AG08396 (cell line): ENCODE results near the gene USP32.

Experiments used
- DNase-seq: peaks from one replicate; pipeline ENCODE4 v3.0.0; 2012; ENCODE audit warnings: low spot score, mixed read lengths

Gene USP32

GRCh38 chr17:60297760-60298401, 94.1 kb downstream of the USP32 start:
- DNase-seq, result no peak

GRCh38 chr17:60296177-60296576, 95.8 kb downstream of the USP32 start:
- no peak for DNase-seq

GRCh38 chr17:60293580-60294335, 98.2 kb downstream of the USP32 start:
- no peak for DNase-seq

DNA sequence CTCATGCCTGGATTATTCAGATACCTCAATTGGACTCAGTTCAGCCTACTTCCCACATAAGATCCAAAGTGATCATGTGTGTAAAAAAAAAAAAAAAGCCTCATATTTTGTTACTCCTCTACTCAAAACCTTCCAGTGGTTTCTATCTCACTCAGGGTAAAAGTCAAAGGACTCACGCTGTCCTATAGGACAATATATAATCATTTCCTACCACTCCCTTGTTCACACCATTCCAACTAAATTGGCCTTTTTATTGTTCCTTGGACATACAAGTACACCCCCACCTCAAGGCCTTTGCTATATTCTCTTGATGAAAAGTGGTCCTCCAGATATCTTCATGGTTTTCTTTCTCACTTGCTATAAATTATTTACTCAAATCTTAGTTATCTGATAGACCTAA, 99.2 kb downstream of the USP32 start:
- no peak for DNase-seq

- no peak for DNase-seq
Measured at GRCh38 chr17:60284709-60285108, 107.2 kb downstream of the USP32 start.

GRCh38 chr17:60283816-60284215, 108.1 kb downstream of the USP32 start:
- DNase-seq, result no peak

DNA sequence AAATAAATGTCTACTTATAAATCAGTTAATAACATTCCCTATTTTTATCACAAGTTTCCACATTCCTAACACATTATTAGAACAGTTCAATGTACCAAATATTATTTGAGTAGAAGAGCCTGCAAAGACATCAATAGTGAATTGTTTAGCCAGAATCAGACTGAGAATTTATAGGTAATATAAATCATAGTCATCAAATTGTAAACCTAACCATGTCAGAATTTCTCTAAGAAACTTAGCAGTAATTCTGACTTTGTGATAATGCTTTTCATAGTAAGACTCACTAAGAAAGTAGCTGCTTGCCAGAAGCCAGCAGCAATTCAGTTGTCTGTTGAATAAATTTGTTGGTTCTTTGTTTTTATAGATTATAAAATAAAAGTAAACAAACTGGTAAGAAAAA, 111.3 kb downstream of the USP32 start:
- no peak for DNase-seq

DNA sequence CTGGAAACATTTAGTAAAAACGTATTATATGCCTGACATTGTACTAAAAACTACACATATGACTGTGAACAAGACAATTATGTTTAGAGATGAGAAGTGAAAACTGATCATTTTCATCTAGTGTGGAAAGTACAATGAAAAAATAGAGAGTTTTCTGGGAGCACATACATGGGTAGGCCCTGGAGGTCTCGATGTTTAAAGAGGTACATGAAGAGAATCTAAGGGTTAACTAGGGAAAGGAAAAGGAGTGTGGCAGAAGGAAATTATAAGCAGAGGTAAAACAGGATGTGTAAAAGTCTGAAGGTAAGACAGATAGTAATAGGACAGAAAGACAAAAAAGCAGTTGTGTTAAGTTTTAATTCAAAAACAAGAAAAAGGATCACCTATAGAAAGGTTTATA, 113.7 kb downstream of the USP32 start:
- DNase-seq, result no peak

GRCh38 chr17:60277258-60277657, 114.7 kb downstream of the USP32 start:
- no peak for DNase-seq

- no peak for DNase-seq
Measured at GRCh38 chr17:60269417-60269816, 122.5 kb downstream of the USP32 start.

- DNase-seq, result no peak
Measured at GRCh38 chr17:60260540-60260939, 131.4 kb downstream of the USP32 start.

- DNase-seq, result no peak
Measured at GRCh38 chr17:60258313-60258712, 133.6 kb downstream of the USP32 start.

- DNase-seq, result no peak
Measured at GRCh38 chr17:60256174-60256573, 135.8 kb downstream of the USP32 start.

- DNase-seq, result no peak
Measured at GRCh38 chr17:60253048-60253447, 138.9 kb downstream of the USP32 start.

DNA sequence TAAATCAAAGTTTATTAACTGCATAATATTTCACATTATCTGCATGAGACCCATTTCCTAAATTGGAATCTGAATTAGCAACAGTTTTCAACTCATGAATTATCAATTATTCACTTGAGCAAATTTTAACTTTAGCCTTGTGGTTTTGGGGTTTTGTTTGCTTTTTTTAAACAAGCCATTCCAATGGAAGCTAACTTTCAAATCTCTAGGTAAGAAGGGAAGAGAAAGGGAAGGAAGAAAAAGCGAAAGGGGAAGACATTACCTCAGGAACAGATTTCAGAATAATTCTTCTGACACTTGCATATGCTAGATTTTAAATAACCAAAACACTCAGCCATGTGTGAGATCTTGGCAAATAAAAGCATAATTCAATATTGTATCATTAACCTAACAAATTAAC, 139.5 kb downstream of the USP32 start:
- no peak for DNase-seq

- no peak for DNase-seq
Measured at GRCh38 chr17:60249290-60249826, 142.6 kb downstream of the USP32 start.

DNA sequence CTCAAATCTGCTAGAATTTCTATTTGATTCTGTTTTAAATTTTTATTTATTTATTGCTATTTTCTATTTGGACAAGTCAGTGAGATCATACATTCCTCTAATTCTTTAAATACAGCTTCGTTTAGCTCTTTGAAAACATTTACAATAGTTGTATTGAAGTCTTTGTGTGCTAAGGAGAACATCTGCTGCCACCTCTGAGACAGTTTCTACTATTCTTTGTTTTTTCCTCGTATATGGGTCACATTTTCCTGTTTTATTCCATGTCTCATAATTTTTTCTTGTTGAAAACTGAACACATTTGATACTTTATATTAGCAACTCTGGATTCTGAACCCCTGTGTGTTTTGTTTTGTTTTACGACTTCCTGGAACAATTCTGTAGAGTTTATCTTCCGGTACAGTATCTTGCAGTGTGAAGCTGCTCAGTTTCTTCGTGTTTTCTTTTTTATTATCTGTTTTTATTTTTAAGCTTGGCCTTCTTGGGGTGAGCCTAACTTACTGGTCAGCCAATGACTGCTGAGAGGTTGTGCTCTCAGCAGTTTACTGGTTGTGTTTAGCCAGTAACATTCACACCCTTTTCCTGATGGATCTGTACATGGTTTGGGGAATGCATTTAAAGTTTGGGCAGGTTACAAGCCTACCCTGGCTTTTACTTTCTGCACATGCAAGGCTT, 143.2 kb downstream of the USP32 start:
- no peak for DNase-seq

DNA sequence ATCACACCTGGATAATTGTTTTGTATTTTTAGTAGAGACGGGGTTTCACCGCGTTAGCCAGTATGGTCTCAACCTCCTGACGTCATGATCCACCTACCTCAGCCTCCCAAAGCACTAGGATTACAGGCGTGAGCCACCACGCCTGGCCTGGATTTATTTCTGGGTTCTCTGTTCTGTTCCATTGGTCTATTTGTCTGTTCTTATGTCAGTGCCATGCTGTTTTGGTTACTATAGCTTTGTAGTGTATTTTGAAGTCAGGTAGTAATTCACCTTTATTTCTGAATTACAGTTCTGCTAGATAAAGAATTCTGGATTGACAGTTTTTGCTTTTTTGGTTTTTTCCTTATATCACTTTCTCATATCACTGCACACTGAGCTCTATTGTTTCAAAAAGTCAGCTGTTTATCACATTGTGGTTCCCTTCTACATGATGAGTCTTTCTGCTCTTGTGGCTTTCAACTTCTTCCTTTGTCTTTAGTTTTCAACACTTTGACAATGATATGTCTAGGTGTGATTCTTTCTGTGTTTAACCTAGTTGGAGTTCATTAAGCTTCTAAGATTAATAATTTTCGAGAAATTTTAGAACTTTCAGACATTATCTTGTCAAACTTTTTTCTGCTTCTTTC, 144.0 kb downstream of the USP32 start:
- no peak for DNase-seq

DNA sequence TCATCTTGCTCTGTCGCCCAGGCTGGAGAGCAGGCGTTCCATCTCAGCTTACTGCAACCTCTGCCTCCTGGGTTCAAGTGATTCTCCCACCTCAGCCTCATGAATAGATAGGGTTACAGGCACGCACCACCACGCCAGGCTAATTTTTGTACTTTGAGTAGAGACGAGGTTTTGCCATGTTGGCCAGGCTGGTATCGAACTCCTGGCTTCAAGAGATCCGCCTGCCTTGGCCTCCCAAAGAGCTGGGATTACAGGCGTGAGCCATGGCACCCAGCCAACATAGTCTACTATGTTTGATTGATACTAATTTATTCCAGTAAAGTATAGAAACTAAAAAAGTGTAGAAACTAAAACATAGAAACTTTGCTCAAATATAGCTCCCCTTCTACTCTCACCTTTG, 147.3 kb downstream of the USP32 start:
- DNase-seq, result no peak

DNA sequence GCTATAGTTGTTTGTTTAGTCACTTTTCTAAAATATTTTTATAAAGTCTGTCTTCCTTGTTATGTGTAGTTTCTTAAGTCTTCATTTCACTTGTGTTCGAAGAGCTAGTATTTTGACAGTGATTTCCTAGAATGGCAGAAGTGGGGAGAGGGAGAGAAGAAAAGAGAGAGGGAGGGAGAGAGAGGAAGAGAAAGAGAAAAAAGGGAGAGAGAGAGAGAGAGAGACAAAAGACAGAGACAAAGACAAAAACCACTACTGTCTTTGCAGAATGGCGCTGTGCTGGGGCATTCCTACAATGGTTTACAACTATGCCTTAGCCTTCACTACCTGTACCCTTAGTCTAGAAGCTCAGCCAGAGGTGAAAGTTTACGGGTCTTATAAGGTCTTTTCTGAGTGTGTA, 151.6 kb downstream of the USP32 start:
- no peak for DNase-seq

DNA sequence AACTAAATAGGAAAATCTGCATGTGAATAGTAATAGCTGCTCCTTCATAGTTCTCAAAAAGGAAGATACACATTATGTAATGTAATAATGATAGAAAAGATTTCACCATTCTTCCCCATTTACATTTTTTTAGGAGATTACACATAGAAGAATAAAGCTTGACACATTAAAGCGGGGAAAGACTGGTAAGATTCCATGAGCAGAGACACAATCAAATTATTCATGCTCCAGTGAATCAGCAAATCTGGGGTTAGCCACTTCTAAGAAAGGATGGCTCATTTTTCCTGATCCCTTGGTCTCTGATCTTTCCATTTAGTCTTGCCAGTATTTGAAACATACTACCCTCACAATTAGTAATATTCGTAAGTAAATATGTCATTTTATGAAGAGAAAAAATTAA, 160.2 kb downstream of the USP32 start:
- DNase-seq, result no peak

DNA sequence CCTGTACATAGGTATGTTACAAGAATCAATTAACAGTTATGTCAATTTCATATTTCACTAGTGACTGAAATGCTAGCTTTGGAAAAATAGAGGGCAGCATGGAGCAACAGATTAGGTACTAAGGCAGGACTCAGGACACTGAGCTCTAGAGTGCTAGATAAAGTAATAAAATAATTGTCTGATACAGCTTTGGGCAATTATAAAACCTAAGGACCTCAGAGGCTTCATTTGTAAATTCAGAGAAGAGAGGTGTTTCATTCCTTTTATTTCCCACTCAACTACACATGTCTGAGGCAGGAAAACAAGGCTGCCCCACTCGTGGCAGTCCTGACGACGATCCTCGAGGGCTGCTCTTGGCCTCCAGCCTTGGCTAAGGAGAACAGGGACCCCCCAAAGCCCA, 160.7 kb downstream of the USP32 start:
- no peak for DNase-seq

DNA sequence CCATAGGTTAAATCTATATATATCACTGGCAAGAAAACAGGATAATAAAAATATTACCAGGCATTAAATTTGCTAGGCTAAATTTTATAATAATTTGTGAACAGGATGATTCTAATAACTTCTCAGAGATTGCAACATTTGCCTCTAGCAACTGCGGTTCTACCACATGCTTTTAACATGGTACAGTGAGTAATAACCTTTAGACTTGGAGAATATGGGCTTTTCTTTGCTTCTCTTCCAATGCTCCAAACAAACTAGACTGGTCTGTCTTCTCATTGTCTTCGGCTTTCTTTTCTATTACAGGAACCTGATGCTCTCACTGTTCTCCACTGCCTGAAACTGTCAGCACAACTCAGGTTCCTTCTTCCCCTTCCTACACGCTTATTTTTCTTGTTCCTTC, 161.6 kb downstream of the USP32 start:
- DNase-seq, result no peak
